ENCODE data around the gene FAM193B. TPM values are rescaled to one million over a fixed set of nuclear protein-coding genes. Genes with fewer than 3 reads are reported as not detected.

FAM193B gene
- total and polyA plus RNA-seq, 2 donors (not counting 1 experiment from before 2014, with no cell fraction given), result 227 to 301 TPM

DNA sequence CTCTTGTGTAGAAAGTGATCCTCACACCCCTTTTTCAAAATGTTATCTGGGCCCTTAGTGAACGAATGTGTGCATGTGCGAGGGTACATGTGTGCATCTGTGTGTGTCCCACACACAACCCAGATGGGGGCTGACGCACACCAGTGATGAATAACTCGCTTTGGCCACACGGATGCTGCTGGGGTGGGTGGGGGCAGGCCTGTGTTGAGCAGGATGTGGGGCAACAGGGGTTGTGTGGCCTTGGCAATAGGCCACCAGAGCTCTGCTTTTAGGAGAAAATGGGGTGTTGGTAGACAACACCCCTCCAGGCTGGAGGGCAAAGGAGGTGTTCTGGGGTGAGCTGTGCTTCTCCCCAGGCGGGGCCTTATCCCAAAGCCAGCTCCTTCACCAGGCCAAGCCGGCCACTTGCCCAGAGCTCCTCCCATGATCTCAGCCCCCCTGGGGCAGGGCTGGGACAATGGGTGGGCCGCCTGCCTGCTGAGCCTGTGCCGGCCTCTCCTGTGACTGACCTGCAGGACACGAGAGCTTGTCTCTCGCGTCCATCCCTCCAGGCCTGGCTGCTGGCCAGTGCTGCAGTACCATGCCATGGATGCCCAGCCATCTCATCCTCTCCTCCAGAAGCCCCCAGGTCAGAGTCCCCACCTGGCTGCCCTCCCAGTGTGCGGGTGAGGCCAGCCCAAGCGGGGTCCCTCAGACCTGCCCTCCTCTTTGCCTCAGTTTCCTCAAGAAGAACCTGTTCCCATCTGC, 82.6 kb downstream of the FAM193B start:
- ChIA-PET CTCF (interaction anchor here (0.9 to 2.4 kb wide), 6 partner anchors 15 to 103 kb away, joined by 3 to 10 read pairs (median 4); no protein-coding TSS in a partner anchor), POLR2A (no interaction called here)
- H4K20me1 ChIP-seq (ENCODE audit: control insufficient read depth, insufficient read depth, low read length, poor library complexity, severe bottlenecking), result peaks cover 11% of the 10 kb centered on the region
- intact Hi-C loops (cut with micrococcal nuclease), result no loop called here
- H3K27me3 Mint-ChIP-seq, result peaks cover 13% of the 10 kb centered on the region
- H3K27ac Mint-ChIP-seq, result no peak overlapping the region
- H3K9me3 Mint-ChIP-seq (ENCODE audit: insufficient read depth), result no peaks in the 10 kb centered on the region
- H3K27ac ChIP-seq (ENCODE audit: low read length in 2 of 2), result no peak overlapping the region
- DNase-seq (no peak), ATAC-seq (ENCODE audit: low read depth) (no peak)
- H3K79me2 ChIP-seq (ENCODE audit: control insufficient read depth, insufficient read depth, low read length), result no peaks in the 10 kb centered on the region
- peak overlapping the region; percentile 61 for H3K4me3 Mint-ChIP-seq
- H3K9ac ChIP-seq (ENCODE audit: low read length), result no peak overlapping the region
- peak overlapping the region; percentile 96 for H3K4me2 ChIP-seq (replicated peaks; ENCODE audit: low read depth, low read length, poor library complexity, severe bottlenecking)
- H3K4me3 ChIP-seq (ENCODE audit: control extremely low read depth in 1 of 5, extremely low read depth in 1 of 5, insufficient read depth in 1 of 5, low read depth in 2 of 5, low read length in 4 of 5), result peak overlapping the region in 1 of 5 experiments; percentile 60
- H3K27me3 ChIP-seq (replicated peaks in 1 of 4; ENCODE audit: control extremely low read depth in 1 of 4, control insufficient read depth in 3 of 4, insufficient read depth in 4 of 4, low read length in 3 of 4), result peaks cover 0 to 24% (median 7%) of the 10 kb centered on the region in 4 experiments
- WGBS (ENCODE audit: insufficient coverage), result 85% methylated on average over 12 of the region's 14 CpGs
- H3K36me3 ChIP-seq (replicated peaks in 1 of 2; ENCODE audit: control extremely low read depth in 1 of 2, control insufficient read depth in 1 of 2, extremely low read depth in 1 of 2, insufficient read depth in 2 of 2, low read length in 1 of 2), result no peaks in the 10 kb centered on the region
- no peak overlapping the region for H2AFZ ChIP-seq (ENCODE audit: insufficient read depth, low read depth, low read length, poor library complexity, severe bottlenecking)
- TF ChIP-seq, protein P1, sequence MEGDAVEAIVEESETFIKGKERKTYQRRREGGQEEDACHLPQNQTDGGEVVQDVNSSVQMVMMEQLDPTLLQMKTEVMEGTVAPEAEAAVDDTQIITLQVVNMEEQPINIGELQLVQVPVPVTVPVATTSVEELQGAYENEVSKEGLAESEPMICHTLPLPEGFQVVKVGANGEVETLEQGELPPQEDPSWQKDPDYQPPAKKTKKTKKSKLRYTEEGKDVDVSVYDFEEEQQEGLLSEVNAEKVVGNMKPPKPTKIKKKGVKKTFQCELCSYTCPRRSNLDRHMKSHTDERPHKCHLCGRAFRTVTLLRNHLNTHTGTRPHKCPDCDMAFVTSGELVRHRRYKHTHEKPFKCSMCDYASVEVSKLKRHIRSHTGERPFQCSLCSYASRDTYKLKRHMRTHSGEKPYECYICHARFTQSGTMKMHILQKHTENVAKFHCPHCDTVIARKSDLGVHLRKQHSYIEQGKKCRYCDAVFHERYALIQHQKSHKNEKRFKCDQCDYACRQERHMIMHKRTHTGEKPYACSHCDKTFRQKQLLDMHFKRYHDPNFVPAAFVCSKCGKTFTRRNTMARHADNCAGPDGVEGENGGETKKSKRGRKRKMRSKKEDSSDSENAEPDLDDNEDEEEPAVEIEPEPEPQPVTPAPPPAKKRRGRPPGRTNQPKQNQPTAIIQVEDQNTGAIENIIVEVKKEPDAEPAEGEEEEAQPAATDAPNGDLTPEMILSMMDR (IDR thresholded peaks at IDR 0.05), result no peak
- no peak for TF ChIP-seq EZH2 (IDR thresholded peaks at IDR 0.05; ENCODE audit: borderline replicate concordance, insufficient read depth, low read depth, low read length, poor library complexity, severe bottlenecking)
- peaks cover 7 to 15% of the 10 kb centered on the region in 2 donors for H3K4me1 ChIP-seq (ENCODE audit: control insufficient read depth in 2 of 2, insufficient read depth in 2 of 2, low read length in 2 of 2)
- peaks cover 17% of the 10 kb centered on the region for H3K4me1 Mint-ChIP-seq
- no peaks in the 10 kb centered on the region for H3K9me3 ChIP-seq (ENCODE audit: control extremely low read depth in 1 of 3, control insufficient read depth in 2 of 3, insufficient read depth in 1 of 3, low read length in 2 of 3)
